GM19351 (cell line): ENCODE data around the gene GPC2.
"Not testable (repeated sequence)": the region's sequence is repeated elsewhere in the genome, so short reads cannot be mapped to it uniquely, and the experiment has no call there.

Source experiments
- ATAC-seq: cut with Tn5 transposase; IDR thresholded peaks from one replicate; pipeline ENCODE4 v1.9.1; 2021; ENCODE audit warnings: mild to moderate bottlenecking, moderate library complexity; ENCODE audit not compliant: unreplicated experiment

The GPC2 gene

GRCh38 chr7:100204454-100204853, 27.3 kb upstream of the GPC2 start:
- no peak for ATAC-seq

GRCh38 chr7:100200693-100201092, 23.5 kb upstream of the GPC2 start:
- ATAC-seq: no peak

GRCh38 chr7:100198266-100198665, 21.1 kb upstream of the GPC2 start:
- no peak for ATAC-seq

GRCh38 chr7:100195901-100196322, 18.7 kb upstream of the GPC2 start:
- peak; percentile 42 for ATAC-seq

- no peak for ATAC-seq
Observed at GRCh38 chr7:100195222-100195621, 18.0 kb upstream of the GPC2 start.

- ATAC-seq: no peak
Observed at GRCh38 chr7:100192969-100193368, 15.8 kb upstream of the GPC2 start.

- not testable (repeated sequence) for ATAC-seq
Observed at GRCh38 chr7:100192281-100192862, 15.2 kb upstream of the GPC2 start.

GRCh38 chr7:100191775-100192174, 14.6 kb upstream of the GPC2 start:
- no peak for ATAC-seq

GRCh38 chr7:100190048-100190711, 13.0 kb upstream of the GPC2 start:
- no peak for ATAC-seq

GRCh38 chr7:100189061-100189460, 11.9 kb upstream of the GPC2 start:
- ATAC-seq: no peak

GRCh38 chr7:100185726-100186125, 8.5 kb upstream of the GPC2 start:
- no peak for ATAC-seq

GRCh38 chr7:100183090-100183489, 5.9 kb upstream of the GPC2 start:
- not testable (repeated sequence) for ATAC-seq

GRCh38 chr7:100182616-100183015, 5.4 kb upstream of the GPC2 start:
- ATAC-seq: not testable (repeated sequence)

- not testable (repeated sequence) for ATAC-seq
Observed at GRCh38 chr7:100180084-100180483, 2.9 kb upstream of the GPC2 start.

GRCh38 chr7:100176096-100177044, 811 bp downstream of the GPC2 start:
- no peak for ATAC-seq

- no peak for ATAC-seq
Observed at GRCh38 chr7:100175296-100175935, 1.8 kb downstream of the GPC2 start.

GRCh38 chr7:100174582-100174981, 2.6 kb downstream of the GPC2 start:
- ATAC-seq: no peak

GRCh38 chr7:100173806-100174495, 3.2 kb downstream of the GPC2 start:
- ATAC-seq: no peak

GRCh38 chr7:100171840-100172239, 5.3 kb downstream of the GPC2 start:
- no peak for ATAC-seq

GRCh38 chr7:100171087-100171681, 6.0 kb downstream of the GPC2 start:
- no peak for ATAC-seq
